ENCODE results near the gene EGFR.

Gene EGFR

DNA sequence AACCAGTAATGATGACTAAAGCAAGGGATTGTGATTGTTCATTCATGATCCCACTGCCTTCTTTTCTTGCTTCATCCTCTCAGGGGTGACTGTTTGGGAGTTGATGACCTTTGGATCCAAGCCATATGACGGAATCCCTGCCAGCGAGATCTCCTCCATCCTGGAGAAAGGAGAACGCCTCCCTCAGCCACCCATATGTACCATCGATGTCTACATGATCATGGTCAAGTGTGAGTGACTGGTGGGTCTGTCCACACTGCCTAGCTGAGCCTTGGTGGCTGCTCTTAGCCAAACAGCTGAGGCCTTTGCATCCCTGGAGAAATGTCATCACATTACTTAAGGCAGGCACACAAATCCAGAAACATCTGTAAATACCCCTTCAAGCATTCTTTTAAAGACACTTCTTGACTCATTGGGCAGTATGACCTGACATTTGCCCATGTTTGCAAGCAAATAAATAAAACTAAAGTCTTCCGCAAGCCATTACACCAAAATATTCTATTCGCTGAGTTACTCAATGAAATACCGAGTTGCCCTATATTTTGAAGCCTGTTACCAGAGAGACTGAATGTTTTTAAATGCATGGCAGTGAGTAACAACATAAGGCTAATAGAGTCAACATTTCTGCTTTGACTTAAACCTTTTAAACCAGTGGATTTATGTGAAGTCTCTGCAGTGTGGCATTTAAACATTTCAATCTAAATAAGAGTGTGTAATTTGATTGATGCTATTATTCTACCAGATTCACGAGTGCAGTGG, 180.0 kb downstream of the EGFR start:
- Mint-ChIP-seq H3K9me3 (no peaks in the 10 kb centered on the region), H3K4me3 (no peak overlapping the region)

DNA sequence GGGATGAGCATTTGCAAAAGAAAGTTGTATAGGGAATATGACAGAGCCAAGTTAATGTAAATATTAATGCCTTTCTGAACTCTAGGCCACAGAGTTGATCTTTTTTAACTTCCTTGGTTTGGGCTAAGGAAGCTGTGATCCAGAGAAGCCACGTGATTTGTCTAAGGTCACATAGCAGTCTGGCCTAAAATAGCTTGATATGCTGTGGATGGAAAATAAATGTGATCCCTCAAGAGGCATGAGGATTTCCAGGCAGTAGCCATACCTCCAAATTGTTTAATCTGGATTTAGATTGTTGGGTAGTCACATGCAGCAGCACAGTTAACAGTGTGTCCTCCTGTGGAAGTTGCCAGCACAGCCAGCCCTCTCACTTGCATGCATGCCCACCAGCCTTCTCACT, 180.6 kb downstream of the EGFR start:
- Mint-ChIP-seq H3K27me3 (peaks cover 13 to 16% of the 10 kb centered on the region in 2 donors), H3K4me3 (no peak overlapping the region), H3K9me3 (no peaks in the 10 kb centered on the region), H3K36me3 (ENCODE audit: insufficient read depth) (no peaks in the 10 kb centered on the region), H3K27ac (no peak overlapping the region), H3K4me1 (ENCODE audit: low read depth in 2 of 2) (peaks cover 0 to 1% of the 10 kb centered on the region in 2 donors)
- no peak for DNase-seq
- no peak for ATAC-seq (replicated peaks)

More for the DNA sequence above, 180.0 kb downstream of the EGFR start:
- peaks cover 13 to 16% of the 10 kb centered on the region in 2 donors for H3K27me3 Mint-ChIP-seq
- no peak overlapping the region for H3K27ac Mint-ChIP-seq
- ATAC-seq (replicated peaks), result no peak
- no peak for DNase-seq
- no peaks in the 10 kb centered on the region for H3K36me3 Mint-ChIP-seq (ENCODE audit: insufficient read depth)
- peaks cover 0 to 1% of the 10 kb centered on the region in 2 donors for H3K4me1 Mint-ChIP-seq (ENCODE audit: low read depth in 2 of 2)

DNA sequence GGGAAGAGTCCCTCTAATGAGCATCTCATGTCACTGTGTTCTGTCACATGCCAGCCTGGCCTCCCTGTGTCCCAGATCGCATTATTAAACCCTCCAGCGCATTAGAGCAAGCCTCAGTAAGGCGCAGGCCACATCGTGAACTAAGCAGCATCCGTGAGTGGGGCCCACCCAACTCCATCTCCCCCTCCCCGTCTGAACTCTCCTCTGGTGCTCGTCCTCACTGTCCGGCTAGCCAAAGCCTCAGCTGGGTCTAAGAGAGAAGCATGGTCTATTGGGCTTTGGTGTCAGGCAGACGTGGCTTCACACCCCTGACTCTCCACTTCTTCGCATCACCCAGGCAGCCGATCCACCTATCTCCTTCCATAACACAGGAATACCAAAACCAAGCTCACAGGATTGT, 181.6 kb downstream of the EGFR start:
- H3K4me1 Mint-ChIP-seq (ENCODE audit: low read depth in 2 of 2), result no peaks in the 10 kb centered on the region
- H3K4me3 Mint-ChIP-seq, result no peak overlapping the region
- H3K36me3 Mint-ChIP-seq (ENCODE audit: insufficient read depth), result no peaks in the 10 kb centered on the region
- DNase-seq (no peak), ATAC-seq (replicated peaks) (no peak)
- H3K9me3 Mint-ChIP-seq, result no peaks in the 10 kb centered on the region
- H3K27ac Mint-ChIP-seq, result no peak overlapping the region
- H3K27me3 Mint-ChIP-seq, result peaks cover 13 to 16% of the 10 kb centered on the region in 2 donors

DNA sequence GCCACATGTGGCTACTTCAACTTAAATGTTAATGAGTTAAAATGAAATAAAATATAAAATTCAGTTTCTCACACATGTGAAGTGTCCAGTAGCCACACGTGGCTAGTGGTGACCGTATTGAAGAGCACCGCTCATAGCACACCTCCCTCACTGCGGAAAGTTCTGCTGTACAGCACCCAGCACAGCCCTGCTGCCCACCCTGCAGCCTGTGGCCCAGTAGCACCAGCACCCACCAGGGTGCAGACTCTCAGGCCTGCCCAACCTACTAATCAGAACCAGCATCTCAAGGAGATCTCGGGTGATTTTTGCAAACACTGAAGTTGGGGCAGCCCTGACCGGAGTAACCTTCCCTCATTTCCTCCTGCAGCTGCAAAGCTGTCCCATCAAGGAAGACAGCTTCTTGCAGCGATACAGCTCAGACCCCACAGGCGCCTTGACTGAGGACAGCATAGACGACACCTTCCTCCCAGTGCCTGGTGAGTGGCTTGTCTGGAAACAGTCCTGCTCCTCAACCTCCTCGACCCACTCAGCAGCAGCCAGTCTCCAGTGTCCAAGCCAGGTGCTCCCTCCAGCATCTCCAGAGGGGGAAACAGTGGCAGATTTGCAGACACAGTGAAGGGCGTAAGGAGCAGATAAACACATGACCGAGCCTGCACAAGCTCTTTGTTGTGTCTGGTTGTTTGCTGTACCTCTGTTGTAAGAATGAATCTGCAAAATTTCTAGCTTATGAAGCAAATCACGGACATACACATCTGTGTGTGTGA, 183.5 kb downstream of the EGFR start:
- H3K27ac Mint-ChIP-seq, result no peak overlapping the region
- peaks cover under 1 to 5% of the 10 kb centered on the region in 2 donors for H3K27me3 Mint-ChIP-seq
- H3K4me3 Mint-ChIP-seq, result no peak overlapping the region
- no peaks in the 10 kb centered on the region for H3K4me1 Mint-ChIP-seq (ENCODE audit: low read depth in 2 of 2)
- H3K36me3 Mint-ChIP-seq (ENCODE audit: insufficient read depth), result no peaks in the 10 kb centered on the region
- no peaks in the 10 kb centered on the region for H3K9me3 Mint-ChIP-seq
- DNase-seq (no peak), ATAC-seq (replicated peaks) (no peak)

DNA sequence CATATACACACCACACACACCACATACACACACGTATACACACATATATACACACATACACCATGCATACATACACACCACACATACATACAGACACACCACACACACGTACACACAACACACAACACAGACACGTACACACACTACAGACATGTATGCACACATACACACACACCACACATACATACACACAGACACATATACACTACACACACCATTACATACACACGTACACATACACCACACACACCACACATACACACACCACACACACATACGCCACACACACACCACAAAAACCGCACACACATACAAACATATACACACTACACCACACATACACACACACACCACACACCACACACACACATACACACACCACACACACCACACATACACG, 184.5 kb downstream of the EGFR start:
- DNase-seq (no peak), ATAC-seq (replicated peaks) (no peak)
- H3K9me3 Mint-ChIP-seq, result no peaks in the 10 kb centered on the region
- no peak overlapping the region for H3K27ac Mint-ChIP-seq
- H3K27me3 Mint-ChIP-seq, result no peaks in the 10 kb centered on the region
- H3K36me3 Mint-ChIP-seq (ENCODE audit: insufficient read depth), result no peaks in the 10 kb centered on the region
- no peaks in the 10 kb centered on the region for H3K4me1 Mint-ChIP-seq (ENCODE audit: low read depth in 2 of 2)
- H3K4me3 Mint-ChIP-seq, result no peak overlapping the region

DNA sequence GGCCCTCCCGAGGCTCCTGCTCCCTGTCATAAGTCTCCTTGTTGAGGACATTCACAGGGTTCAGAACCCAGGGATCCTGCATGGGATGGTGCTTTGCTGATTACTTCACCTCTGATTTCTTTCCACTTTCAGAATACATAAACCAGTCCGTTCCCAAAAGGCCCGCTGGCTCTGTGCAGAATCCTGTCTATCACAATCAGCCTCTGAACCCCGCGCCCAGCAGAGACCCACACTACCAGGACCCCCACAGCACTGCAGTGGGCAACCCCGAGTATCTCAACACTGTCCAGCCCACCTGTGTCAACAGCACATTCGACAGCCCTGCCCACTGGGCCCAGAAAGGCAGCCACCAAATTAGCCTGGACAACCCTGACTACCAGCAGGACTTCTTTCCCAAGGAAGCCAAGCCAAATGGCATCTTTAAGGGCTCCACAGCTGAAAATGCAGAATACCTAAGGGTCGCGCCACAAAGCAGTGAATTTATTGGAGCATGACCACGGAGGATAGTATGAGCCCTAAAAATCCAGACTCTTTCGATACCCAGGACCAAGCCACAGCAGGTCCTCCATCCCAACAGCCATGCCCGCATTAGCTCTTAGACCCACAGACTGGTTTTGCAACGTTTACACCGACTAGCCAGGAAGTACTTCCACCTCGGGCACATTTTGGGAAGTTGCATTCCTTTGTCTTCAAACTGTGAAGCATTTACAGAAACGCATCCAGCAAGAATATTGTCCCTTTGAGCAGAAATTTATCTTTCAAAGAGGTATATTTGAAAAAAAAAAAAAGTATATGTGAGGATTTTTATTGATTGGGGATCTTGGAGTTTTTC, 186.5 kb downstream of the EGFR start:
- Mint-ChIP-seq H3K9me3 (no peaks in the 10 kb centered on the region), H3K27me3 (no peaks in the 10 kb centered on the region), H3K27ac (no peak overlapping the region), H3K4me3 (no peak overlapping the region), H3K36me3 (ENCODE audit: insufficient read depth) (no peaks in the 10 kb centered on the region), H3K4me1 (ENCODE audit: low read depth in 2 of 2) (no peaks in the 10 kb centered on the region)
- ATAC-seq (replicated peaks), result no peak
- DNase-seq, result no peak

DNA sequence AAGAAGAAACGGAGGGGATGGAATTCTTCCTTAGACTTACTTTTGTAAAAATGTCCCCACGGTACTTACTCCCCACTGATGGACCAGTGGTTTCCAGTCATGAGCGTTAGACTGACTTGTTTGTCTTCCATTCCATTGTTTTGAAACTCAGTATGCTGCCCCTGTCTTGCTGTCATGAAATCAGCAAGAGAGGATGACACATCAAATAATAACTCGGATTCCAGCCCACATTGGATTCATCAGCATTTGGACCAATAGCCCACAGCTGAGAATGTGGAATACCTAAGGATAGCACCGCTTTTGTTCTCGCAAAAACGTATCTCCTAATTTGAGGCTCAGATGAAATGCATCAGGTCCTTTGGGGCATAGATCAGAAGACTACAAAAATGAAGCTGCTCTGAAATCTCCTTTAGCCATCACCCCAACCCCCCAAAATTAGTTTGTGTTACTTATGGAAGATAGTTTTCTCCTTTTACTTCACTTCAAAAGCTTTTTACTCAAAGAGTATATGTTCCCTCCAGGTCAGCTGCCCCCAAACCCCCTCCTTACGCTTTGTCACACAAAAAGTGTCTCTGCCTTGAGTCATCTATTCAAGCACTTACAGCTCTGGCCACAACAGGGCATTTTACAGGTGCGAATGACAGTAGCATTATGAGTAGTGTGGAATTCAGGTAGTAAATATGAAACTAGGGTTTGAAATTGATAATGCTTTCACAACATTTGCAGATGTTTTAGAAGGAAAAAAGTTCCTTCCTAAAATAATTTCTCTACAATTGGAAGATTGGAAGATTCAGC, 187.6 kb downstream of the EGFR start:
- ATAC-seq (replicated peaks), result no peak
- no peak overlapping the region for H3K27ac Mint-ChIP-seq
- peaks cover 0 to 6% of the 10 kb centered on the region in 2 donors for H3K27me3 Mint-ChIP-seq
- H3K36me3 Mint-ChIP-seq (ENCODE audit: insufficient read depth), result no peaks in the 10 kb centered on the region
- no peak for DNase-seq
- H3K9me3 Mint-ChIP-seq, result no peaks in the 10 kb centered on the region
- H3K4me3 Mint-ChIP-seq, result no peak overlapping the region
- H3K4me1 Mint-ChIP-seq (ENCODE audit: low read depth in 2 of 2), result no peaks in the 10 kb centered on the region

DNA sequence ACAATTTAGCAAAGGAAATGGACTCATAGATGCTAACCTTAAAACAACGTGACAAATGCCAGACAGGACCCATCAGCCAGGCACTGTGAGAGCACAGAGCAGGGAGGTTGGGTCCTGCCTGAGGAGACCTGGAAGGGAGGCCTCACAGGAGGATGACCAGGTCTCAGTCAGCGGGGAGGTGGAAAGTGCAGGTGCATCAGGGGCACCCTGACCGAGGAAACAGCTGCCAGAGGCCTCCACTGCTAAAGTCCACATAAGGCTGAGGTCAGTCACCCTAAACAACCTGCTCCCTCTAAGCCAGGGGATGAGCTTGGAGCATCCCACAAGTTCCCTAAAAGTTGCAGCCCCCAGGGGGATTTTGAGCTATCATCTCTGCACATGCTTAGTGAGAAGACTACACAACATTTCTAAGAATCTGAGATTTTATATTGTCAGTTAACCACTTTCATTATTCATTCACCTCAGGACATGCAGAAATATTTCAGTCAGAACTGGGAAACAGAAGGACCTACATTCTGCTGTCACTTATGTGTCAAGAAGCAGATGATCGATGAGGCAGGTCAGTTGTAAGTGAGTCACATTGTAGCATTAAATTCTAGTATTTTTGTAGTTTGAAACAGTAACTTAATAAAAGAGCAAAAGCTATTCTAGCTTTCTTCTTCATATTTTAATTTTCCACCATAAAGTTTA, 188.8 kb downstream of the EGFR start:
- DNase-seq, result no peak
- Mint-ChIP-seq H3K9me3 (no peaks in the 10 kb centered on the region), H3K27ac (no peak overlapping the region), H3K4me3 (no peak overlapping the region), H3K36me3 (ENCODE audit: insufficient read depth) (no peaks in the 10 kb centered on the region), H3K4me1 (ENCODE audit: low read depth in 2 of 2) (no peaks in the 10 kb centered on the region), H3K27me3 (peaks cover 8 to 18% of the 10 kb centered on the region in 2 donors)
- ATAC-seq (replicated peaks), result no peak

DNA sequence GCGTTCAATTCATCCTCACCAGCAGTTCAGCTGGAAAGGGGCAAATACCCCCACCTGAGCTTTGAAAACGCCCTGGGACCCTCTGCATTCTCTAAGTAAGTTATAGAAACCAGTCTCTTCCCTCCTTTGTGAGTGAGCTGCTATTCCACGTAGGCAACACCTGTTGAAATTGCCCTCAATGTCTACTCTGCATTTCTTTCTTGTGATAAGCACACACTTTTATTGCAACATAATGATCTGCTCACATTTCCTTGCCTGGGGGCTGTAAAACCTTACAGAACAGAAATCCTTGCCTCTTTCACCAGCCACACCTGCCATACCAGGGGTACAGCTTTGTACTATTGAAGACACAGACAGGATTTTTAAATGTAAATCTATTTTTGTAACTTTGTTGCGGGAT, 190.5 kb downstream of the EGFR start:
- Mint-ChIP-seq H3K4me1 (ENCODE audit: low read depth in 2 of 2) (no peaks in the 10 kb centered on the region), H3K9me3 (no peaks in the 10 kb centered on the region), H3K36me3 (ENCODE audit: insufficient read depth) (no peaks in the 10 kb centered on the region), H3K27ac (no peak overlapping the region), H3K27me3 (peaks cover 14 to 35% of the 10 kb centered on the region in 2 donors), H3K4me3 (no peak overlapping the region)
- no peak for ATAC-seq (replicated peaks)
- DNase-seq, result no peak

DNA sequence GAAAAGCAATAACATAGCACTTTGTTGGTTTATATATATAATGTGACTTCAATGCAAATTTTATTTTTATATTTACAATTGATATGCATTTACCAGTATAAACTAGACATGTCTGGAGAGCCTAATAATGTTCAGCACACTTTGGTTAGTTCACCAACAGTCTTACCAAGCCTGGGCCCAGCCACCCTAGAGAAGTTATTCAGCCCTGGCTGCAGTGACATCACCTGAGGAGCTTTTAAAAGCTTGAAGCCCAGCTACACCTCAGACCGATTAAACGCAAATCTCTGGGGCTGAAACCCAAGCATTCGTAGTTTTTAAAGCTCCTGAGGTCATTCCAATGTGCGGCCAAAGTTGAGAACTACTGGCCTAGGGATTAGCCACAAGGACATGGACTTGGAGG, 191.4 kb downstream of the EGFR start:
- Mint-ChIP-seq H3K27me3 (peaks cover 20 to 43% of the 10 kb centered on the region in 2 donors), H3K36me3 (ENCODE audit: insufficient read depth) (no peaks in the 10 kb centered on the region), H3K9me3 (no peaks in the 10 kb centered on the region), H3K4me1 (ENCODE audit: low read depth in 2 of 2) (no peaks in the 10 kb centered on the region), H3K4me3 (no peak overlapping the region), H3K27ac (no peak overlapping the region)
- no peak for DNase-seq
- ATAC-seq (replicated peaks), result no peak

DNA sequence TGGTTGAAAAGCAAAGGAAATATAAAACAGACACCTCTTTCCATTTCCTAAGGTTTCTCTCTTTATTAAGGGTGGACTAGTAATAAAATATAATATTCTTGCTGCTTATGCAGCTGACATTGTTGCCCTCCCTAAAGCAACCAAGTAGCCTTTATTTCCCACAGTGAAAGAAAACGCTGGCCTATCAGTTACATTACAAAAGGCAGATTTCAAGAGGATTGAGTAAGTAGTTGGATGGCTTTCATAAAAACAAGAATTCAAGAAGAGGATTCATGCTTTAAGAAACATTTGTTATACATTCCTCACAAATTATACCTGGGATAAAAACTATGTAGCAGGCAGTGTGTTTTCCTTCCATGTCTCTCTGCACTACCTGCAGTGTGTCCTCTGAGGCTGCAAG, 191.9 kb downstream of the EGFR start:
- H3K27me3 Mint-ChIP-seq, result peaks cover 20 to 44% of the 10 kb centered on the region in 2 donors
- no peaks in the 10 kb centered on the region for H3K9me3 Mint-ChIP-seq
- no peak overlapping the region for H3K4me3 Mint-ChIP-seq
- DNase-seq, result no peak
- no peaks in the 10 kb centered on the region for H3K36me3 Mint-ChIP-seq (ENCODE audit: insufficient read depth)
- H3K4me1 Mint-ChIP-seq (ENCODE audit: low read depth in 2 of 2), result no peaks in the 10 kb centered on the region
- no peak overlapping the region for H3K27ac Mint-ChIP-seq
- ATAC-seq (replicated peaks), result no peak

DNA sequence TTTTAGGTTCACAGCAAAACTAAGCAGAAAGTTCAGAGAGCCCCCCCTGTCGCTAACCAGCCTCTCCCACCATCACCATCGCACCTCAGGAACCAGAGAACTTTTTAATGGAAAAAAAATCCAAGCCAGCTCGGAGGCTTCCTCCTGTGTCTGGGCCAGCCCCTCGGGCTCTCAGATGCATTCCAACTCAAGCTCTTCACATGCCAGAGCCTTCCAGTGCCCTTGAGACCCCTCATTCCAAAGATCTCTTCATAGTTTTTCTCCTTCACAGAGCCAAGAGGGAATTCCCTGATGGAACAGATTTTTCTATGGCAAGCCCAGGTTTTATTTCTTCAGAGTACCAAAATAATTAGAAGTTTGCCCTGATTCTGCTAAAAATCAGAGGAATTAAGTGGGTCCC, 192.9 kb downstream of the EGFR start:
- H3K36me3 Mint-ChIP-seq (ENCODE audit: insufficient read depth), result no peaks in the 10 kb centered on the region
- H3K4me3 Mint-ChIP-seq, result no peak overlapping the region
- ATAC-seq (replicated peaks) (no peak), DNase-seq (no peak)
- H3K4me1 Mint-ChIP-seq (ENCODE audit: low read depth in 2 of 2), result no peaks in the 10 kb centered on the region
- H3K27ac Mint-ChIP-seq, result no peak overlapping the region
- H3K9me3 Mint-ChIP-seq, result no peaks in the 10 kb centered on the region
- H3K27me3 Mint-ChIP-seq, result peaks cover 20 to 44% of the 10 kb centered on the region in 2 donors
